GM18861 (cell line): ENCODE results near the gene ODF4.
"Not testable (repeated sequence)": the region's sequence is repeated elsewhere in the genome, so short reads cannot be mapped to it uniquely, and the experiment has no call there.

Experiments used
- ATAC-seq: cut with Tn5 transposase; IDR thresholded peaks from one replicate; pipeline ENCODE4 v1.9.1; 2021; ENCODE audit not compliant: unreplicated experiment

ODF4 gene

DNA sequence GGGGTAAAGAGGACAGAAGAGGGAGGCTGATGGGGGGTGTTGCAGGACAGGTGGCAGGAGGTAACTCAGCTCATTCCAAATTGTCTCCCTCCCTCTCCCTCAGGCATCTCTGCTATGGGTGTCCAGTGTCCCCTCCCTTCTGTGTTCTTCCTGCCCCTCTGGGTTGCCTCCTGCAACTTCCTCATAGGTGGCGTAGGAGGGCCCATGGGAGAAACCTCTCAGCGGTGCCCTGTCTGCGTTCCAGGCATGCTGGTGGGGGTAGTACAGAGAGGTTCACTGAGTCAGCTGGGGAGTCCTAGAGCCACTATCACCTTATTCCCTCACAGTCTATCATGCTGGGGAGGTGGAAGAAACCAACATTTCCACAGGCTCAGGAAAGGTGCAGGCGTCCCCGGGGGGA is 14.7 kb upstream of the ODF4 start:
- no peak for ATAC-seq

DNA sequence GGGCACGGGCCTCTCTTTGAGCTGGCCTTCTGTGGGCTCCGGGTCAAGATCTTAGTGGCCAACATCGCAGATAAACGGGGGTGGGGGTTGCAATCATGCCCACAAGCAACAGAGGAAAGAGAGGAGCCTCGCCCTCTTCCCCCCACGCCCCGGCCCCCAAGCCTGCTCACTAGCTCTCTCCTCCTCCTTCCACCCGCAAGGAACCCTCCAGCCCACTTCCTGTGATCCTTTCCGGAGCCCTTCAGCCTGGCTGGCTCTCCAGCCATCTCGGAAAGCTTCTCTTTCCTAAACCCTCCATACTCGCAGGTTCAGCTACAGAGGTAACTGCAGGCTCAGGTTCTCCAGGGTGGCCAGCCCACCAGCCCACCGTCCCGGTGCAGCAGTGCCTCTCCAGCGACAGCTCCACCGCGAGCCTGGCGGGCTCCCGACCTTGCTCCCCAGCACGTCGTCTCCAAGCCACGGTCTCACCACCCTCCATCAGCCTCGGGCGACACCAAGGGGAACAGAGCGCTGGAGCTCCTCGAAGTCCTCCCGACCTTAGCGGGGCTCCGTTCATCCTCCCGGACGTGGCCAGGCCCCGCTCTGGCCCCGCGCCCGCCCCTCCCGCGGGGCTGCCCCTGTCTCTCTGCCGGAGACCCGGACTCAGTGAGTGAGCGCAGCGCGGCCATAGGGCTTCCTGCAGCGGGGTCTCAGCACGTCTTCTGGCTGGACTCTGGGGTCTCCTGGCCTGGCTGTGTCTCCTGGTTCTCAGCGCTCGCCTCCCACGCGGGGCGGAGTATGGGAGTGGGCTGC is 12.9 kb upstream of the ODF4 start:
- no peak for ATAC-seq

DNA sequence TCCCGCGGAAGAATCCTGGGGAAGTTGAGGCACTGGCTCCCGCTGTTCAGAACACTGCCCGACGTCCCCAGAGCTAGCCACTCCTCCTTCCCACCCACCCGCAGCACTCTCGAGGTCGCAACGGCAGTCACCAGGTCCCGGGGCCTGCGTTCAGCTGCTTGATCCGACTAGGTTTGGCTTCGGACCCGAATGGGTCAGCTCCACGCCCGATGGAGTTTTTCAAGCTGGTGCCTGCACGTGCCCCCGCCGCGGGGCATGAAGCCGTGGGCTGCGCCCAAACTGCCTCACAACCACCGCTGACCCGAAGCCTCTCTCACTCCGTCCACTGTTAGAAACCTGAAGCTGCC is 12.4 kb upstream of the ODF4 start:
- ATAC-seq = no peak

DNA sequence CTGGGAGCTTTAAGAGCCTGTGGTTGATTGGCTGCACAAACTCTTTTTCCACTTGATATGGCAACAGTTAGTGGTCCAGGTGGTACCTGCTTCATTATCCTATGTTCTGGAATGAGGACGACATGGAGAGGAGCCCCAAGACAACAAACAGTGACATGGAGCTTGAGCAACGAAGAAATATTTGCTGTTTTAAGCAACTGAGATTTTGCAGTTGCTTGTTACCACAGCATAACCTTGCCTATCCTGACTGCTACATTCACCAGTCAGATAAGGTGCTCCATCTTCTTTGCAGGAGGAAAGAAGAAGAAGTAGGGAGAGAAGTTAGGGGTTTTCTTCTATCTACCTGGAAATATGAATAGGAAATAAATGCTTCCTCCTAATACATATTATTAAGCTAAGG is 7.5 kb upstream of the ODF4 start:
- ATAC-seq = no peak

DNA sequence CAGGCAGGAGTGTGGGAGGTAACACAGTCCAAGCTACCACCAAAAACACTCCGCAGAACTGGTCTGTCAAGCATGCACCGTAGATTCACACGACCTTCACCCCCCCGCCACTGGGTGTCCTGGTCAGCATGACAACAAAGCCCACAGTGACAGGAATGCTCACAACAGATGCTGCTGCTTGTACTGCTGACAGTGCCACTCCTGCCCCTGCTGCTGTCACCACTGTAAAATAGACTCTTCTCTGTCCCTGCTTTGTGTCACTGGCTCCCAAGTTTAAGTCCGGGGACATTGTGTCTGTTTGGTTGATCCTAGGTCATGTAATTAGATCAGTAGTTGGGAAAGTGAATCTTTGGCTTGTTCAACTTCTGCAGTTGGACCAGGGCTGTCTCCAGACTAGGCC is 7.0 kb upstream of the ODF4 start:
- ATAC-seq = no peak

DNA sequence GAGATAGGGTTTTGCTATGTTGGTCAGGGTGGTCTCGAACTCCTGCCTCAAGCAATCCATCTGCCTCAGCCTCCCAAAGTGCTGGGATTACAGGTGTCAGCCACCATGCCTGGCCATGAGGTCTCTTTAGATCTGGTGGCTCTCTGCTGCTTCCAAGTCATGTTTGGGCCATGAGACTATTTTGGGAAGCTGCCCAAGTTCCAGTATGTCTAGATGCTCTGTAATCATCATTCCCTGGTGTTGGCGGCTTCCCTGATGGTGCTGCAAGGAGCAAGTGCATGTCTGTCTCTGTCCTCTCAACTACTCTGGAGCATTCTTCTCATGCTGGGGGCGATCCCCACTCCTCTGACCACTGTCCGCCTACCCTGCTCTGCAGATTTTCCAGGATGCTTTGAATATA is 6.4 kb upstream of the ODF4 start:
- no peak for ATAC-seq

GRCh38 chr17:8337802-8338752 is 1.6 kb upstream of the ODF4 start:
- ATAC-seq = no peak

GRCh38 chr17:8338753-8339140 is 893 bp upstream of the ODF4 start:
- ATAC-seq = no peak

DNA sequence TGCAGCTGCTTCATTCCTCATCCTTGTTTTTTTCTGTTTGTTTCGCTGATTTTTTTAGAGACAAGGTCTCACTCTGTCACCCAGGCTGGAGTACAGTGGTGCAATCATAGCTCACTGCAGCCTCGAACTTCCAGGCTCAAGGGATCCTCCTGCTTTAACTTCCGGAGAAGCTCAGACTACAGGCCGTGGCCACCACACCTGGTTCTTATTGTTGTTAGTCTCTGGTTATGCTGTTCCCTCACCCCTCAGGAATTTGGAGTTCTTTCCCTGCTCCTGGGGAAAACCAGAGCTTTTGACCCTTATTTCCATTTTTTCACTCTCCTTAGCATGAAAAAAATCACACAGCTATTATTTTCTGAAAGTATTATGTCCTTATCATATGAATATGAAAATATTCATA is 1.8 kb downstream of the ODF4 start:
- ATAC-seq = no peak

GRCh38 chr17:8345052-8345690 is 5.5 kb downstream of the ODF4 start:
- no peak for ATAC-seq

DNA sequence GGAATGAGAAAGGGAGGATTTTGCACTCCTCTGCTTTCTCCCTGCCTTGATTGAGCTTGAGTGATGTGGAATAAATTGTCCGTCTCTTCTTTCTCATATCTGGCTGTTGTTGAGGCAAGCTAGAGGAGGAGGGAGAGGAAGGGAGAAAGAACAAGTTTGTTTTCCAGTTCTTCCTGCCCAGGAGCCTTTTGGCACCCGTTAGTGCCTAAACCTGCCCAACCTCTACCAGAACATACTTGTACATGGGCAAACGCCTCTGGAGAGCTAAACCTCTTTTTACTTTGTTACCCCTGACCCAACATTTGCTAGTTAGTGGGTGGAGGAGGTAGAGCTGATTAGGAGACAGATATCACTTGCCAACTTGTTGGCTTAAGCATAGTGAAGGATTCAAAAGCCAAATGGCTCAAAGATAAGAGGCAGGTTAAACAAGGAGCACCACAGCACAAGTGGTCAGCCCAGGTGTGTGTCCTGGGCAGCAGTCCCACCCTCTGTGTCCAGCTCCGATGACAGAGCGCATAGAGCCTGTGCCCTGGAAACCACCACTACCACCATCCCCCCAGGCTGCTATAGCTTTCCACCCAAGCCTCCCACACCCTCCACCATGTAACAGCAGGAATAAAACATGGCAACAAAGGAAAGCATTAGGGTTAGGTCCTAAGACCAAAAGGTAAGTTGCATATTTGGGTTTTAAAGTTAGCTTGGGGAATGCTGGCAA is 6.5 kb downstream of the ODF4 start:
- ATAC-seq = no peak

DNA sequence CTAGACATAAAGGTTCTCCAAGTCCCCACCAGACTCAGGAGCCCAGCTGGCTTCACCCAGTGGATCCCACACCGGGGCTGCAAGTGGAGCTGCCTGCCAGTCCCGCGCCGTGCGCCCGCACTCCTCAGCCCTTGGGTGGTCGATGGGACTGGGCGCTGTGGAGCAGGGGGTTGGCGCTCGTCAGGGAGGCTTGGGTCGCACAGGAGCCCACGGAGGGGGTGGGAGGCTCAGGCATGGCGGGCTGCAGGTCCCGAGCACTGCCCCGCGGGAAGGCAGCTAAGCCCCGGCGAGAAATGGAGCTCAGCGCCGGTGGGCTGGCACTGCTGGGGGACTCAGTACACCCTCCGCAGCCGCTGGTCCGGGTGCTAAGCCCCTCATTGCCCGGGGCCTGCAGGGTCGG is 7.4 kb downstream of the ODF4 start:
- ATAC-seq = not testable (repeated sequence)

DNA sequence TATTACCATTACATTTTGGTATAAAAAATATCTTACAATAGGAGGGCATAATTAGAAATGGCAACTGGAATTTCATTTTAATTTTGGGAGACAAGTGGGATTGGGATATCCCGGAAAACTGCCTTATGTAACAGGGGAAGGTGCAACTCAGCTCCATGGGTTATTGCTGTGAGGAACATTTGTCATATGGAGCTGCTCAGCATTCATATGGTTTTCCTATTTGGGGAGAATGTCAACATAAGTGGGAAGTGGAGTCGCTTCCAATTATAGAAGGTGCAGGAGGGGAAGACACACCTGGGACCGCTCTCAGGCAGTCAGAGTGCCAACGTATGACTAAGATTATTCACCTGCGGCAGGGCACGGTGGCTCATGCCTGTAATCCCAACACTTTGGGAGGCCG is 10.7 kb downstream of the ODF4 start:
- ATAC-seq = no peak

DNA sequence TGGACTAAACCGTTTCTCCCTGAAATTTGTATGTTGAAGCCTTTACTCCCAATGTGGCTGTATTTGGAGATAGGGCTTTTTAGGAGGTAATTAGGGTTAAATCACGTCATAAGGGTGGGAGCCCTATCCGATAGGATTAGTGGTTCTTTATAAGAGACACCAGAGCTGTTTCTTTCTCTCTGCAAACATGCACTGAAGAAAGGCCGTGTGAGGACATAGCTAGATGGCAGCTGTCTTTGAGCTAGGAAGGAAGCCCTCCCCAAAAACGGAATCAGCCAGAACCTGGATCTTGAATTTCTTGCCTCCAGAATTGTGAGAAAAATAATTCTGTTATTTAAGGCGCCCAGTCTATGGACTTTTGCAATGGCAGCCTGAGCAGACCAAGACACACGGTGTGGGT is 14.1 kb downstream of the ODF4 start:
- ATAC-seq = no peak

DNA sequence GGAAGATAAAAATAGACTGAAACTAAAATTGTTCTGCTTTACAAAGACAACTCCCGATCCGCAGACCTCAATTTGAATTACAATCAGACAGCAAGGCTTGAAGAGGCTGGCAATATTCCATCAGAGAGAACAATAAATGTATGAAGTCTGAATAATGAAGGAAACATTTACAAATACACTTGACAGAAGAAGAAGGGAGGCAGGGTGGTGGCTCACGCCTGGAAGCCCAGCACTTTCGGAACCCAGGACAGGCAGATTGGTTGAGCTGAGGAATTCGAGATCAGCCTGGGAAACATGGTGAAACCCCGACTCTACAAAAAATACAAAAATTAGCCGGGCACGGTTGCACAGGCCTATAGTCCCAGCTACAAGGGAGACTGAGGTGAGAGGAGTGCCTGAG is 14.6 kb downstream of the ODF4 start:
- ATAC-seq = no peak

DNA sequence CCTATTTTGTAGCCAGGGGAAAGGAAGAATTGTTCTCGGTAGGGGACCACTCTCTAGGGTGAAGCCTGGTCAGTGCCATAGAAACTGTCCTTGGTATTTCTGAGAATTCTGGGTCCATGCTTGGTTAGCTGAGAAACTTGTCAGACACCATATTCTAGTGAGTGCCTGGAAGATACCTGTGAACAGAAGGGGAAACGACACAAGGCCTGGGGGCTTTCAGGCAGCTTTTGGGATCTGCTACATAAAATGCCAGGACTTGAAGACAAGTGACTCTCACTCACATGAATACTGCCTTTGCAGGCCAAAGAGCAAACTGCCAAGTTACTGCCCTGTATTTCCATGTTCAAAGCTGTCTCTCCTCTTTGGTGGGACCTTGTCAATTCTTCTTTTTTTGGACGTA is 18.3 kb downstream of the ODF4 start:
- ATAC-seq = no peak

GRCh38 chr17:8359769-8360168 is 20.1 kb downstream of the ODF4 start:
- no peak for ATAC-seq

DNA sequence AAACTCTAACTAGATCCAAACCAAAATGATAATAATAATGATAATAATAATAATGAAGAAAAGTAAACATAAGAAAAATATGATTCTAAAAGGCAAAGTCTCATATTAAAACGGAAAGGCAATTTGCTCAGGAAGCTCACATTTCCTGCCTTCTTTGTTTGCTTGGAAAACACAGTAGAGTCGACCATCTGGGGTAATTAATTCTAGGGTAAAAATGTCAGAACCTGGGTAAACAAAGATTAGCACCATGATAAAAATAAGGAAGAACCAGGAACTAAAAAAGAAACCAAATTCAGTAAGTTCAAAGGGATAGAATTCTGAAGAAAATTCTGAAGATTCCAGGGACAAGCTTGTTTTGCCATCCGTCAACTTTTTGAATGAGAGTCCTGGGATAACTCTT is 20.6 kb downstream of the ODF4 start:
- ATAC-seq = no peak

DNA sequence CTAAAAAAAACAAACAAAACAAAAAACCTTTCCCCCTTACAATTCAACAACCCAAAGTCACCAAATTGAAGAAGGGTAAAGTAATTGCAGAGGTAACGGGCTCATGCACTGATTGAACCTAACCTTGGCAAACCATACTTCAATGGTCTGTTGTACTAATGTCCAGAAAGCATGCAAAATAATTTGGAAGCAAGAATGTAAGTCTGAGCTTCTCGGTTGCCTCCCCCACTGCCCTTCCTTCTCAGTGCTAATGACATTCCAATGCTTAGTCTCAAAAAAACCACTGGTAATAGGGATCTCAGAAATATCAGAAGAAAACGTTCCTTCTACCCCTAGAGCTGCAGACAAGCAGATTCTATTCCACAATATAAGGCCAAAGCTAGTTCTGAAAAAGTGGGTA is 21.1 kb downstream of the ODF4 start:
- no peak for ATAC-seq

DNA sequence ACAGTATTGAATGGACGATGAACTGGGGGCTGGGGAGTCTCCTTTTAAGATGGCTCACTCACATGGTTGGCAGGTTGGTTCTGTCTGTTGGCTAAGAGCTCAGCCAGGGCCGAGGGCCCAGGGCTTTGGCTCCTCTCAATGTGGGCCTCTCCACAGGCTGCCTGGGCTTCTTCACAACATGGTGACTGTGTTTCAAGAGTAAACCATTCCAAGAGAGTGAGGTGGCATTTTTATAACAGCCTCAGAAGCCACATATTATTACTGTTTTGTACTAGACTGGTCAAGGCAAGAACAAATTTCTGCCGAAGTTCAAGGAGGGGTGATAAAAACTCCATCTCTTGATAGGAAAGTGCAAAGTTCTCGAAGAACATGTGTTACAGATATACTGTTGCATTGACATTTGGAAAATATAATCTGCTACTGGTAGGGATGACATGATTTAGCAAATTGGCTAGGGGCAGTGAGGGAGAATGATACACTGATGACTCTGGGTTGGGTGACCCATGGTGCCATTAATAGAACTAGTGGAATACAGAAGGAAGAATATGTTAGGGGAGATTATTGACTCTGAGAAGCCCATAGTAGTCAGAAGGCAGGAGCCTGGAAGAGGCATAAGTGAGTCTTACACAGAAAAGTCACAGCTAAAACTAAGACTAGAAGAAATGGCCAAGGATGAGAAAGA is 23.2 kb downstream of the ODF4 start:
- no peak for ATAC-seq

- ATAC-seq = no peak
These were observed 25.5 kb downstream of the ODF4 start for GRCh38 chr17:8365143-8365542.
